Skeletal muscle satellite cell (primary cell): Measurements from ENCODE around the gene BRMS1L.
A peak's percentile ranks its signal among the peaks of the same experiment; 100 is the strongest.
"Not testable (repeated sequence)": the region's sequence is repeated elsewhere in the genome, so short reads cannot be mapped to it uniquely, and the experiment has no call there.

Experiments
- H3K27me3 ChIP-seq: 2 replicates; pipeline ENCODE4 v1.7.0; 2013; ENCODE audit warnings: low read length; ENCODE audit not compliant: control insufficient read depth, insufficient read depth
- H3K36me3 ChIP-seq: 2 replicates; pipeline ENCODE4 v1.7.0; 2013; ENCODE audit warnings: mild to moderate bottlenecking, control low read depth, low read length; ENCODE audit not compliant: insufficient read depth
- H3K4me1 ChIP-seq: 2 replicates; pipeline ENCODE4 v1.7.0; 2013; ENCODE audit warnings: low read length; ENCODE audit not compliant: control insufficient read depth, insufficient read depth
- H3K4me2 ChIP-seq: 2 replicates; pipeline ENCODE4 v1.7.0; 2013; ENCODE audit warnings: mild to moderate bottlenecking, low read length
- H3K4me3 ChIP-seq: 2 replicates; pipeline ENCODE4 v1.7.0; 2013; ENCODE audit warnings: low read length
- H3K9ac ChIP-seq: 2 replicates; pipeline ENCODE4 v1.7.0; 2013; ENCODE audit warnings: mild to moderate bottlenecking, low read depth, low read length, moderate library complexity
- H3K9me3 ChIP-seq: replicated peaks from 2 replicates; pipeline ENCODE4 v1.7.0; 2013; ENCODE audit warnings: mild to moderate bottlenecking, control low read depth, low read length

BRMS1L gene

GRCh38 chr14:35824446-35825165, 1.5 kb upstream of the BRMS1L start:
- not testable (repeated sequence) for H3K36me3 ChIP-seq, H3K27me3 ChIP-seq, H3K4me3 ChIP-seq, H3K9ac ChIP-seq, H3K4me2 ChIP-seq, H3K9me3 ChIP-seq
- H3K4me1 ChIP-seq, result peaks cover 12% of the 10 kb centered on the region

DNA sequence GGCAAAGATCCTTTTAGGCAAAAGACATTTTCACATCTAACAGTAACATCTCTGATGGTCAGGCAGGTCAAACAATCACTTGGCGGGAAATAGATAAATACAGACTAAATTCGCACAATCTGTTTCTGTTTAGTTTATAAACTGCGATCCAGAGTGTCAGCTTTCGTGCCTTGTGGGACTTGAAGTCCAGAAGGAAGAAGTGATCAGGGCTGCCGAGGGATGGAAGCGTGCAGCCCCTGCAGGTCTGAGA, 245 bp upstream of the BRMS1L start:
- peak overlapping the region; percentile 58 for H3K9ac ChIP-seq
- no peaks in the 10 kb centered on the region for H3K27me3 ChIP-seq
- no peaks in the 10 kb centered on the region for H3K9me3 ChIP-seq
- peak overlapping the region; percentile 99 for H3K4me3 ChIP-seq
- H3K4me1 ChIP-seq, result peaks cover 14% of the 10 kb centered on the region
- H3K36me3 ChIP-seq, result no peaks in the 10 kb centered on the region
- H3K4me2 ChIP-seq, result peak overlapping the region; percentile 93

DNA sequence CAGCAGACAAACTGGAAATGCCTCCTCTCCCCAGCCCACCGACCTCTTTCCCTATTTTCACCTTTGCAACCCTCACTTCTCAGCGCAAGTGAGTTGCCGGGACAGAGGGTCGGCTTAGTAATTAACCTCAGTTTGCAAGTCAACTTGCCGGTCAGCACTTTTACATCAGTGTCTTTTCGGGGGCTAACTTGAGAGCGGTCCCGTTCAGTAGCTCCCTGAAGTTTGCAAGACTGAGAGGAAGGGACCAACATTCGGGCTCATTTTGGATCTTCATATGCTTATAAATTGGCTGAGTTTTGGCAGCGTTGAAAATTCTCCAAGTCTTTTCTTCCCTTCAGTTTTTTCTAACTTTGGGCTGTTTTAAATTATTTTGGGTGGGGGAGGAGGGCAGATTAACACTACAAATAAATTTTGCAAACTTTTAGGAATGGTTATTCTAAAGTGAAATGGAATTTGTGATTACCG, 846 bp downstream of the BRMS1L start:
- no peaks in the 10 kb centered on the region for H3K27me3 ChIP-seq
- peaks cover 6% of the 10 kb centered on the region for H3K36me3 ChIP-seq
- peaks cover 14% of the 10 kb centered on the region for H3K4me1 ChIP-seq
- no peaks in the 10 kb centered on the region for H3K9me3 ChIP-seq
- peak overlapping the region; percentile 93 for H3K4me2 ChIP-seq
- peak overlapping the region; percentile 99 for H3K4me3 ChIP-seq
- H3K9ac ChIP-seq, result peak overlapping the region; percentile 96

DNA sequence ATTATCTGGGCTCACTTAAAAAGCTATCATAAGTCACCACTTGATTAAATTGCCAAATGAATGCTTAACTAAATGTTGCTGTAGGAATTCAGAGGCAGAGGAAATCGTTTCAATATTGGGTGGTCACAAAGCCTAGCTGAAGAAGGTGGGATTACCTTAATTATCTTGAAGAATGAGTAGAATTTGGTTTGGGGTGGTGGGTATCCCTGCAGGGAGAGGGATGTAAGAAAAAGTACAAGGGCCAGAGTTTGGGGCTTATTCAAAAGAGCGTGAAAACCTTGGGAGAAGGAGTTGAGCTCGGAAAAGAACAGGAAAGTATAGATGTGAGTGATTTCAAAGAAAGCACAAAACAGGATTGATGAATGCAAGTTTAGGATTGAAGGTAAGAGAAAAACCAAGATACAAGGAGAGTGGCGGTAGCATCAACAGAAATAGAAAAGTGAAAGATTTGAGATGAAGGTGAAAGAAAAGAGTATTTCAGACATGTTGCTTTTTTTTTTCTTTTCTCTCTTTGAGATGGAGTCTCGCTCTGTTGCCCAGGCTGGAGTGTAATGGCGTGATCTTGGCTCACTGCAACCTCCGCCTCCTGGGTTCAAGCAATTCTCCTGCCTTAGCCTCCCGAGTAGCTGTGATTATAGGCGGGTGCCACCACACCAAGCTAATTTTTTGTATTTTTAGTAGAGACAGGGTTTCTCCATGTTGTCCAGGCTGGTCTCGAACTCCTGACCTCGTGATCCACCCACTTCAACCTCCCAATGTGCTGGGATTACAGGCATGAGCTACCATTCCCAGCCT, 1.7 kb downstream of the BRMS1L start:
- H3K9me3 ChIP-seq, result no peaks in the 10 kb centered on the region
- peaks cover 14% of the 10 kb centered on the region for H3K4me1 ChIP-seq
- H3K27me3 ChIP-seq, result no peaks in the 10 kb centered on the region
- H3K4me3 ChIP-seq, result peak overlapping the region; percentile 99
- peaks cover 7% of the 10 kb centered on the region for H3K36me3 ChIP-seq
- H3K4me2 ChIP-seq, result peak overlapping the region; percentile 93
- H3K9ac ChIP-seq, result peak overlapping the region; percentile 96

- Histone ChIP-seq H3K4me2 (no peak overlapping the region), H3K4me3 (no peak overlapping the region), H3K4me1 (peaks cover 14% of the 10 kb centered on the region), H3K36me3 (peaks cover 8% of the 10 kb centered on the region), H3K9me3 (no peaks in the 10 kb centered on the region), H3K9ac (no peak overlapping the region), H3K27me3 (no peaks in the 10 kb centered on the region)
Measured at GRCh38 chr14:35829449-35829848, 3.3 kb downstream of the BRMS1L start.

DNA sequence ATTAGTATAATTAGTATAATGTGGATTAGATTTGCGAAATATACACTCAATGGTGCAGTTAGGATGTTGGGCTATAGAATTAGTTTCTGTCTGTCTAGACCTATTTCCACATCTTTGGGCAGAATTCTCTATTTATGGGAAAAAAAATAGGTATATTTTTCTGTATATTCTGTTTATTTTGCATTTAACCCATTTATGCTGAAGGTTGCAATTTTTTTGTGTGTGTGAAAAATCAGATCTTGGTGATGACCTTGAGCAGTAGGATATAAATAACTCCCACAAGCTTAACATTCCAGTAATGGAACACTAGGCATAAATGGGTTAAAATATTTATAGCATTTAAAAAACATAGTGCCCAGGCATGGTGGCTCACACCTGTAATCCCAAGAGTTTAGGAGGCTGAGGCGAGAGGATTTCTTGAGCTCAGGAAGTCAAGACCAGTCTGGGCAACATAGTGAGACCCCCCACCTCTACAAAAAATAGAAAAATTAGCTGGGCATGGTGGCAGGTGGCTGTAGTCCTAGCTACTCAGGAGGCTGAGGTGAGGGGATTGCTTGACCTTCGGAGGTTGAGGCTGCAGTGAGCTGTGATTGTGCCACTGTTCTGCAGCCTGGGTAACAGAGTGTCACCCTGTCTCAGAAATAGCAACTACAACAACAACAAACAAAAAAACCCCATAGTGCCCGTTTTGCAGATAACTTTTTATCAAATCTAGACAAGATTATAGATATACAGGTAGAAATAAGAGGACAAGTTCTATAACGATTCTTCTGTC, 9.3 kb downstream of the BRMS1L start:
- peaks cover 8% of the 10 kb centered on the region for H3K36me3 ChIP-seq
- H3K9me3 ChIP-seq, result no peaks in the 10 kb centered on the region
- H3K4me1 ChIP-seq, result no peaks in the 10 kb centered on the region
- no peak overlapping the region for H3K9ac ChIP-seq
- H3K27me3 ChIP-seq, result no peaks in the 10 kb centered on the region
- H3K4me2 ChIP-seq, result no peak overlapping the region
- no peak overlapping the region for H3K4me3 ChIP-seq

- not testable (repeated sequence) for H3K36me3 ChIP-seq, H3K9me3 ChIP-seq, H3K27me3 ChIP-seq, H3K4me1 ChIP-seq, H3K9ac ChIP-seq, H3K4me3 ChIP-seq, H3K4me2 ChIP-seq
Measured at GRCh38 chr14:35841704-35842103, 15.6 kb downstream of the BRMS1L start.

GRCh38 chr14:35842245-35842644, 16.1 kb downstream of the BRMS1L start:
- H3K4me1 ChIP-seq, H3K27me3 ChIP-seq, H3K4me2 ChIP-seq, H3K9ac ChIP-seq, H3K4me3 ChIP-seq, H3K36me3 ChIP-seq, H3K9me3 ChIP-seq: not testable (repeated sequence)

- Histone ChIP-seq H3K27me3 (no peaks in the 10 kb centered on the region), H3K4me1 (no peaks in the 10 kb centered on the region), H3K9me3 (no peaks in the 10 kb centered on the region), H3K36me3 (peaks cover 8% of the 10 kb centered on the region), H3K4me2 (no peak overlapping the region), H3K9ac (no peak overlapping the region), H3K4me3 (no peak overlapping the region)
Measured at GRCh38 chr14:35844494-35844893, 18.4 kb downstream of the BRMS1L start.

- H3K9me3 ChIP-seq, result no peaks in the 10 kb centered on the region
- H3K9ac ChIP-seq, result no peak overlapping the region
- no peaks in the 10 kb centered on the region for H3K27me3 ChIP-seq
- H3K4me2 ChIP-seq, result no peak overlapping the region
- H3K4me3 ChIP-seq, result no peak overlapping the region
- peaks cover 11% of the 10 kb centered on the region for H3K36me3 ChIP-seq
- H3K4me1 ChIP-seq, result no peaks in the 10 kb centered on the region
Measured at GRCh38 chr14:35847636-35848035, 21.5 kb downstream of the BRMS1L start.

DNA sequence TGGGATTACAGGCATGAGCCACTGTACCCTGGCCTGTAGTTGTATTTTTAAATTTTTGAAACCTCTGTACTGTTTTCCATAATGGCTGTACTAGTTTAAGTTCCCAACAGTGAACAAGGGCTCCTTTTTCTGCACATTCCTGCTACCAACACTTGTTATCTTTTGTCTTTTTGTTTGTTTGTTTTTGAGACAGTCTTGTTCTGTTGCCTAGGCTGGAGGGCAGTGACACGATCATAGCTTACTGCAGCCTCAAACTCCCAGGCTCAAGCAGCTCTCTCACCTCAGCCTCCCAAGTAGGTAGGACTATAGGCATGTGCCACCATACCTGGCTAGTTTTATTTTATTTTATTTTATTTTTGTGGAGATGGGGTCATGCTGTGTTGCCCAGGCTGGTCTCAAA, 23.0 kb downstream of the BRMS1L start:
- Histone ChIP-seq H3K4me1 (no peaks in the 10 kb centered on the region), H3K4me2 (no peak overlapping the region), H3K27me3 (no peaks in the 10 kb centered on the region), H3K9me3 (no peaks in the 10 kb centered on the region), H3K9ac (no peak overlapping the region), H3K4me3 (no peak overlapping the region), H3K36me3 (peaks cover 7% of the 10 kb centered on the region)
